WTC11 (cell line): Measurements from ENCODE around the gene ASTN2. TPM values are rescaled to one million over a fixed set of nuclear protein-coding genes. Genes with fewer than 3 reads are reported as not detected.
A peak's percentile ranks its signal among the peaks of the same experiment; 100 is the strongest.

Source experiments
- ATAC-seq: fragments of 200-7000 bp; cut with Tn5 transposase; 2 replicates; pipeline ENCODE4 v1.10.0; 2021; ENCODE audit warnings: mild to moderate bottlenecking, moderate library complexity
- CTCF ChIA-PET: fragments of 300-600 bp; sonication (Branson Sonifier 250); formaldehyde crosslinking; loops from one replicate; lab custom pipeline; 2021; ENCODE audit warnings: antibody characterized with exemption; lab: Charles Lee
- POLR2A ChIA-PET: fragments of 350-600 bp; sonication (Branson Sonifier 250); formaldehyde crosslinking; loops from one replicate; lab custom pipeline; 2021; ENCODE audit warnings: antibody characterized with exemption; lab: Charles Lee
- DNase-seq: peaks from one replicate; pipeline ENCODE4 v3.0.0; 2021; ENCODE audit warnings: low spot score
- H3K27ac Mint-ChIP-seq: 2 replicates; pipeline ENCODE4 v1.8.0; 2021; ENCODE audit warnings: mixed read lengths
- H3K27me3 Mint-ChIP-seq: 2 replicates; pipeline ENCODE4 v1.8.0; 2021; ENCODE audit warnings: low read depth, mild to moderate bottlenecking, moderate library complexity, mixed read lengths
- H3K36me3 Mint-ChIP-seq: 2 replicates; pipeline ENCODE4 v1.8.0; 2021; ENCODE audit warnings: mixed read lengths
- H3K4me1 Mint-ChIP-seq: 2 replicates; pipeline ENCODE4 v1.8.0; 2022; ENCODE audit warnings: mixed read lengths
- H3K4me3 Mint-ChIP-seq: 2 replicates; pipeline ENCODE4 v1.8.0; 2021; ENCODE audit warnings: mild to moderate bottlenecking, moderate library complexity, mixed read lengths
- H3K9me3 Mint-ChIP-seq: 2 replicates; pipeline ENCODE4 v1.8.0; 2021; ENCODE audit warnings: mixed read lengths
- AFF4 ChIP-seq: sonication (generic); formaldehyde crosslinking; IDR thresholded peaks from 2 replicates; pipeline ENCODE4 v1.8.1; 2023; ENCODE audit warnings: mild to moderate bottlenecking, missing genetic modification reagents, borderline replicate concordance
- ATF1 ChIP-seq: sonication (generic); formaldehyde crosslinking; IDR thresholded peaks from 2 replicates; pipeline ENCODE4 v1.8.1; 2023; ENCODE audit warnings: mild to moderate bottlenecking, moderate library complexity, missing genetic modification reagents
- ATF3 ChIP-seq: sonication (generic); formaldehyde crosslinking; conservative IDR thresholded peaks from 2 replicates; pipeline ENCODE4 v1.8.1; 2022; ENCODE audit warnings: mild to moderate bottlenecking, missing genetic modification reagents
- ELF4 ChIP-seq: sonication (generic); formaldehyde crosslinking; IDR thresholded peaks from 2 replicates; pipeline ENCODE4 v1.8.1; 2022; ENCODE audit warnings: low read depth, mild to moderate bottlenecking, moderate library complexity, missing genetic modification reagents
- EMX1 ChIP-seq: fragments of 250-450 bp; sonication (Bioruptor Pico); IDR thresholded peaks from 2 replicates; pipeline ENCODE4 v1.8.0; 2021; ENCODE audit warnings: mild to moderate bottlenecking
- ESRRA ChIP-seq: sonication (generic); formaldehyde crosslinking; IDR thresholded peaks from 2 replicates; pipeline ENCODE4 v1.8.1; 2022; ENCODE audit warnings: mild to moderate bottlenecking, missing genetic modification reagents, borderline replicate concordance
- FOXJ3 ChIP-seq: sonication (generic); formaldehyde crosslinking; IDR thresholded peaks from 2 replicates; pipeline ENCODE4 v1.9.0; 2021; ENCODE audit warnings: missing genetic modification reagents, mild to moderate bottlenecking, borderline replicate concordance
- FOXK1 ChIP-seq: sonication (generic); formaldehyde crosslinking; IDR thresholded peaks from 2 replicates; pipeline ENCODE4 v1.8.0; 2022; ENCODE audit warnings: mild to moderate bottlenecking, moderate library complexity, missing genetic modification reagents
- GABPB1 ChIP-seq: sonication (generic); formaldehyde crosslinking; IDR thresholded peaks from 2 replicates; pipeline ENCODE4 v1.8.1; 2023; ENCODE audit warnings: mild to moderate bottlenecking, missing genetic modification reagents
- GTF2I ChIP-seq: fragments of 250-450 bp; sonication (Bioruptor Pico); conservative IDR thresholded peaks from 2 replicates; pipeline ENCODE4 v1.4.0; 2021; ENCODE audit warnings: mild to moderate bottlenecking
- KAT7 ChIP-seq: sonication (generic); formaldehyde crosslinking; IDR thresholded peaks from 2 replicates; pipeline ENCODE4 v1.8.1; 2023; ENCODE audit warnings: missing genetic modification reagents, mild to moderate bottlenecking, borderline replicate concordance
- MLX ChIP-seq: sonication (generic); formaldehyde crosslinking; IDR thresholded peaks from 2 replicates; pipeline ENCODE4 v1.8.1; 2023; ENCODE audit warnings: mild to moderate bottlenecking, missing genetic modification reagents, moderate library complexity
- MYBL2 ChIP-seq: sonication (generic); formaldehyde crosslinking; IDR thresholded peaks from 2 replicates; pipeline ENCODE4 v1.8.1; 2023; ENCODE audit warnings: mild to moderate bottlenecking, moderate library complexity, missing genetic modification reagents
- ZBTB21 ChIP-seq: sonication (generic); formaldehyde crosslinking; IDR thresholded peaks from 2 replicates; pipeline ENCODE4 v1.8.1; 2023; ENCODE audit warnings: mild to moderate bottlenecking, missing genetic modification reagents, borderline replicate concordance
- ZNF219 ChIP-seq: sonication (generic); formaldehyde crosslinking; IDR thresholded peaks from 2 replicates; pipeline ENCODE4 v1.8.0; 2023; ENCODE audit warnings: missing genetic modification reagents, mild to moderate bottlenecking, borderline replicate concordance
- ZNF396 ChIP-seq: fragments of 250-450 bp; sonication (Bioruptor Pico); IDR thresholded peaks from 2 replicates; pipeline ENCODE4 v1.8.0; 2021; ENCODE audit warnings: mild to moderate bottlenecking, moderate library complexity, borderline replicate concordance
- ZNF425 ChIP-seq: fragments of 250-450 bp; sonication (Bioruptor Pico); conservative IDR thresholded peaks from 2 replicates; pipeline ENCODE4 v1.9.0; 2021; ENCODE audit warnings: mild to moderate bottlenecking
- total RNA-seq: library from RNA; stranded (reverse); gene quantifications from 3 replicates; pipeline ENCODE4 v1.2.3, GENCODE V29; 2021
- TF ChIP-seq, protein P1 (sequence below): sonication (generic); formaldehyde crosslinking; IDR thresholded peaks from 2 replicates; pipeline ENCODE4 v1.8.0; 2022; ENCODE audit warnings: mild to moderate bottlenecking, missing genetic modification reagents
- TF ChIP-seq, protein P2 (sequence below): sonication (generic); formaldehyde crosslinking; IDR thresholded peaks from 2 replicates; pipeline ENCODE4 v1.8.1; 2022; ENCODE audit warnings: low read depth, missing genetic modification reagents, borderline replicate concordance

ASTN2 gene
- total RNA-seq, 1 experiment from 2014 or later = 16.2 TPM

DNA sequence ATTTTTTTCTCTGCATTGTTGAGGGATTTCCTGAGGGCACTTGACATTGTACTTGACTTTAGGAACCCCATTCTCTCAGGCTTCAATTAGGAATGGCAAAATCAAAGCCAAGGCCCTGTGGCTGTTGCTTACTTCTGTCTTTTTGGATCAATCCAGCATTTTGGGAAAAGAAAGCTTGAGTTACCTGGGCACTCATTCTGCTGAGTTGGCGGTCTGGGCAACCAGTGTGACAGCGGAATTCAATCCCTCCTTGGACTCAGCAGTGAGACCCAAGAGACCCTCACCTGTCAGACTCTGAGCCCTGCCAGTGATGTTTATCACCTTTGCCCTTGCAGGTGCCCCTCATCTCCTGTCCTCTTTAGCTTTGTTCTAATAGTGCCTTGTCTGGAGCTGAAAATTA, 1036.0 kb downstream of the ASTN2 start:
- ChIA-PET POLR2A (no interaction called here), CTCF (no interaction called here)
- TF ChIP-seq ZBTB21 (CRISPR knock-in tag) (no peak), ELF4 (CRISPR knock-in tag) (no peak), EMX1 (no peak), FOXJ3 (no peak), ATF3 (no peak), GABPB1 (CRISPR knock-in tag) (no peak), ATF1 (CRISPR knock-in tag) (no peak), MYBL2 (CRISPR knock-in tag) (no peak), ZNF396 (no peak), ESRRA (CRISPR knock-in tag) (no peak)
- TF ChIP-seq, protein P1, sequence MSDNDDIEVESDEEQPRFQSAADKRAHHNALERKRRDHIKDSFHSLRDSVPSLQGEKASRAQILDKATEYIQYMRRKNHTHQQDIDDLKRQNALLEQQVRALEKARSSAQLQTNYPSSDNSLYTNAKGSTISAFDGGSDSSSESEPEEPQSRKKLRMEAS (CRISPR knock-in tag) = no peak
- Mint-ChIP-seq H3K9me3 (no peaks in the 10 kb centered on the region), H3K4me3 (no peak overlapping the region), H3K27ac (no peak overlapping the region), H3K36me3 (no peaks in the 10 kb centered on the region), H3K4me1 (no peaks in the 10 kb centered on the region), H3K27me3 (no peaks in the 10 kb centered on the region)
- DNase-seq = no peak
- no peak for ATAC-seq

GRCh38 chr9:116377179-116377798, 1037.6 kb downstream of the ASTN2 start:
- CTCF ChIA-PET = no interaction called here
- no peak for TF ChIP-seq ZNF425 (CRISPR knock-in tag)
- no peak for TF ChIP-seq MLX (CRISPR knock-in tag)
- TF ChIP-seq GTF2I (CRISPR knock-in tag) = no peak
- no peak for TF ChIP-seq FOXK1 (CRISPR knock-in tag)
- TF ChIP-seq AFF4 (CRISPR knock-in tag) = no peak
- no peak for TF ChIP-seq ATF3
- no peak for TF ChIP-seq KAT7 (CRISPR knock-in tag)
- no peak for TF ChIP-seq ZNF219 (CRISPR knock-in tag)
- TF ChIP-seq, protein P2, sequence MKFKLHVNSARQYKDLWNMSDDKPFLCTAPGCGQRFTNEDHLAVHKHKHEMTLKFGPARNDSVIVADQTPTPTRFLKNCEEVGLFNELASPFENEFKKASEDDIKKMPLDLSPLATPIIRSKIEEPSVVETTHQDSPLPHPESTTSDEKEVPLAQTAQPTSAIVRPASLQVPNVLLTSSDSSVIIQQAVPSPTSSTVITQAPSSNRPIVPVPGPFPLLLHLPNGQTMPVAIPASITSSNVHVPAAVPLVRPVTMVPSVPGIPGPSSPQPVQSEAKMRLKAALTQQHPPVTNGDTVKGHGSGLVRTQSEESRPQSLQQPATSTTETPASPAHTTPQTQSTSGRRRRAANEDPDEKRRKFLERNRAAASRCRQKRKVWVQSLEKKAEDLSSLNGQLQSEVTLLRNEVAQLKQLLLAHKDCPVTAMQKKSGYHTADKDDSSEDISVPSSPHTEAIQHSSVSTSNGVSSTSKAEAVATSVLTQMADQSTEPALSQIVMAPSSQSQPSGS (CRISPR knock-in tag) = no peak
- TF ChIP-seq, all 79 proteins: peak for 0
- DNase-seq (no peak), ATAC-seq (0 out of 2 replicates have a peak, but pooled peaks have one; percentile 28)
- H3K9me3 Mint-ChIP-seq = no peaks in the 10 kb centered on the region
- H3K27ac Mint-ChIP-seq = no peak overlapping the region
- H3K4me3 Mint-ChIP-seq = no peak overlapping the region
- POLR2A ChIA-PET = no interaction called here
- no peaks in the 10 kb centered on the region for H3K36me3 Mint-ChIP-seq
- H3K27me3 Mint-ChIP-seq = no peaks in the 10 kb centered on the region
- H3K4me1 Mint-ChIP-seq = no peaks in the 10 kb centered on the region
